Ishikawa (cell line): ENCODE data around the gene RSF1.

ENCODE experiments used
- CEBPB ChIP-seq: IDR thresholded peaks from 2 replicates; pipeline ENCODE4 v1.6.1; 2012
- CREB1 ChIP-seq: IDR thresholded peaks from 2 replicates; pipeline ENCODE4 v1.6.1; 2012; ENCODE audit warnings: low read depth
- EGR1 ChIP-seq: IDR thresholded peaks from 2 replicates; pipeline ENCODE4 v1.6.1; 2012
- EP300 ChIP-seq: IDR thresholded peaks from 2 replicates; pipeline ENCODE4 v1.6.1; 2012; ENCODE audit warnings: borderline replicate concordance
- FOXM1 ChIP-seq: IDR thresholded peaks from 2 replicates; pipeline ENCODE4 v1.6.1; 2012; ENCODE audit warnings: low read depth, borderline replicate concordance
- NFIC ChIP-seq: IDR thresholded peaks from 2 replicates; pipeline ENCODE4 v1.6.1; 2012
- RAD21 ChIP-seq: IDR thresholded peaks from 2 replicates; pipeline ENCODE4 v1.6.1; 2012; ENCODE audit warnings: low read depth
- TAF1 ChIP-seq: IDR thresholded peaks from 2 replicates; pipeline ENCODE4 v1.6.1; 2012; ENCODE audit warnings: low read depth, mild to moderate bottlenecking
- TCF12 ChIP-seq: IDR thresholded peaks from 2 replicates; pipeline ENCODE4 v1.6.1; 2012; ENCODE audit warnings: low read depth
- TEAD4 ChIP-seq: IDR thresholded peaks from 2 replicates; pipeline ENCODE4 v1.6.1; 2012
- YY1 ChIP-seq: IDR thresholded peaks from 2 replicates; pipeline ENCODE4 v1.6.1; 2012; ENCODE audit warnings: low read depth
- ZBTB7A ChIP-seq: IDR thresholded peaks from 2 replicates; pipeline ENCODE4 v1.6.1; 2012; ENCODE audit warnings: low read depth
- TF ChIP-seq, protein P1 (sequence below): IDR thresholded peaks from 2 replicates; pipeline ENCODE4 v1.6.1; 2012; ENCODE audit warnings: low read depth, mild to moderate bottlenecking
- TF ChIP-seq, protein P2 (sequence below): IDR thresholded peaks from 2 replicates; pipeline ENCODE4 v1.6.1; 2012
- TF ChIP-seq, protein P3 (sequence below): IDR thresholded peaks from 2 replicates; pipeline ENCODE4 v1.6.1; 2012

Gene RSF1

DNA sequence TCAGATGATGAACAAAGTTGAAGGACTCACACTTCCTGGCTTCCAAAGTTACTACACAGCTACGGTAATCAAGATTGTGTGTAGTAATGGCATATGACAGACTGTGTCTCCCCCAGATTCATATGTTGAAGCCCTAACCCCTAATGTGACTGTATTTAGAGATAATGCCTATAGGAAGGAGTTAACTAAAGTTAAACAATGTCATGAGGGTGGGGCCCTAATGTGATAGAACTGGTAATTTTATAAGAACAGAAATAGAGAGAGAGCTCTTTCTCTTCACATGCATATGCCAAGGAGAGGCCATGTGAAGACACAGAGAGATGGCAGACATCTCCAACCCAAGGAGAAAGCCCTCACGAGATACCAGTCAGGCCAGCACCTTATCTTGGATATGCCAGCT, 8.4 kb upstream of the RSF1 start:
- TF ChIP-seq, protein P1, sequence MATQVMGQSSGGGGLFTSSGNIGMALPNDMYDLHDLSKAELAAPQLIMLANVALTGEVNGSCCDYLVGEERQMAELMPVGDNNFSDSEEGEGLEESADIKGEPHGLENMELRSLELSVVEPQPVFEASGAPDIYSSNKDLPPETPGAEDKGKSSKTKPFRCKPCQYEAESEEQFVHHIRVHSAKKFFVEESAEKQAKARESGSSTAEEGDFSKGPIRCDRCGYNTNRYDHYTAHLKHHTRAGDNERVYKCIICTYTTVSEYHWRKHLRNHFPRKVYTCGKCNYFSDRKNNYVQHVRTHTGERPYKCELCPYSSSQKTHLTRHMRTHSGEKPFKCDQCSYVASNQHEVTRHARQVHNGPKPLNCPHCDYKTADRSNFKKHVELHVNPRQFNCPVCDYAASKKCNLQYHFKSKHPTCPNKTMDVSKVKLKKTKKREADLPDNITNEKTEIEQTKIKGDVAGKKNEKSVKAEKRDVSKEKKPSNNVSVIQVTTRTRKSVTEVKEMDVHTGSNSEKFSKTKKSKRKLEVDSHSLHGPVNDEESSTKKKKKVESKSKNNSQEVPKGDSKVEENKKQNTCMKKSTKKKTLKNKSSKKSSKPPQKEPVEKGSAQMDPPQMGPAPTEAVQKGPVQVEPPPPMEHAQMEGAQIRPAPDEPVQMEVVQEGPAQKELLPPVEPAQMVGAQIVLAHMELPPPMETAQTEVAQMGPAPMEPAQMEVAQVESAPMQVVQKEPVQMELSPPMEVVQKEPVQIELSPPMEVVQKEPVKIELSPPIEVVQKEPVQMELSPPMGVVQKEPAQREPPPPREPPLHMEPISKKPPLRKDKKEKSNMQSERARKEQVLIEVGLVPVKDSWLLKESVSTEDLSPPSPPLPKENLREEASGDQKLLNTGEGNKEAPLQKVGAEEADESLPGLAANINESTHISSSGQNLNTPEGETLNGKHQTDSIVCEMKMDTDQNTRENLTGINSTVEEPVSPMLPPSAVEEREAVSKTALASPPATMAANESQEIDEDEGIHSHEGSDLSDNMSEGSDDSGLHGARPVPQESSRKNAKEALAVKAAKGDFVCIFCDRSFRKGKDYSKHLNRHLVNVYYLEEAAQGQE = no peak
- TF ChIP-seq, protein P2, sequence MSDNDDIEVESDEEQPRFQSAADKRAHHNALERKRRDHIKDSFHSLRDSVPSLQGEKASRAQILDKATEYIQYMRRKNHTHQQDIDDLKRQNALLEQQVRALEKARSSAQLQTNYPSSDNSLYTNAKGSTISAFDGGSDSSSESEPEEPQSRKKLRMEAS = no peak
- TF ChIP-seq NFIC = no peak
- TF ChIP-seq EGR1 = no peak
- TF ChIP-seq TEAD4 = no peak
- no peak for TF ChIP-seq TAF1
- TF ChIP-seq CREB1 = no peak
- TF ChIP-seq YY1 = no peak
- TF ChIP-seq CEBPB = no peak
- TF ChIP-seq FOXM1 = no peak
- TF ChIP-seq EP300 = no peak
- TF ChIP-seq, protein P3, sequence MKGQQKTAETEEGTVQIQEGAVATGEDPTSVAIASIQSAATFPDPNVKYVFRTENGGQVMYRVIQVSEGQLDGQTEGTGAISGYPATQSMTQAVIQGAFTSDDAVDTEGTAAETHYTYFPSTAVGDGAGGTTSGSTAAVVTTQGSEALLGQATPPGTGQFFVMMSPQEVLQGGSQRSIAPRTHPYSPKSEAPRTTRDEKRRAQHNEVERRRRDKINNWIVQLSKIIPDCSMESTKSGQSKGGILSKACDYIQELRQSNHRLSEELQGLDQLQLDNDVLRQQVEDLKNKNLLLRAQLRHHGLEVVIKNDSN = no peak
- TF ChIP-seq TCF12 = no peak
- no peak for TF ChIP-seq ZBTB7A
- no peak for TF ChIP-seq RAD21

DNA sequence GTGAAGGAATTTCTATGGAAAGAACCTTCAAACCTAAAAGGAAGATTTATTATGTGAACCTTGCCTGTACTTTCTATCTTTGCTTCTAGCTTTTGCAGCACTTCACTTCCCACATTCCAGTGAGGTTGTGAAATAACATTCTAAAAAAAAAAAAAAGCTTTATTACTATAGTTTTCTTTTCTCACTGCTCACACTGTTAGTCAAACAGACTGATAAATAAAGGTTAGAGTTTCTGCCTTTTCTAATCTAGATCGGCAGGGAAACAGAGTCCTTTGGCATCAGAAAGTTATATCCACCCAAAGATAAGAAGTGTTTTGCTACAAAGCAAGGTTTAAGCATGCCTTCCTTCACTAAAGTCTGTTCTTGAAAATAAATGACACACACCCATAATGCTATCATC, 3.3 kb upstream of the RSF1 start:
- TF ChIP-seq RAD21 = no peak
- no peak for TF ChIP-seq EP300
- TF ChIP-seq, protein P2 = no peak
- TF ChIP-seq, protein P1 = no peak
- no peak for TF ChIP-seq ZBTB7A
- TF ChIP-seq CREB1 = no peak
- no peak for TF ChIP-seq EGR1
- TF ChIP-seq CEBPB = no peak
- TF ChIP-seq FOXM1 = no peak
- TF ChIP-seq, protein P3 = no peak
- TF ChIP-seq TEAD4 = no peak
- no peak for TF ChIP-seq TAF1
- TF ChIP-seq NFIC = no peak

DNA sequence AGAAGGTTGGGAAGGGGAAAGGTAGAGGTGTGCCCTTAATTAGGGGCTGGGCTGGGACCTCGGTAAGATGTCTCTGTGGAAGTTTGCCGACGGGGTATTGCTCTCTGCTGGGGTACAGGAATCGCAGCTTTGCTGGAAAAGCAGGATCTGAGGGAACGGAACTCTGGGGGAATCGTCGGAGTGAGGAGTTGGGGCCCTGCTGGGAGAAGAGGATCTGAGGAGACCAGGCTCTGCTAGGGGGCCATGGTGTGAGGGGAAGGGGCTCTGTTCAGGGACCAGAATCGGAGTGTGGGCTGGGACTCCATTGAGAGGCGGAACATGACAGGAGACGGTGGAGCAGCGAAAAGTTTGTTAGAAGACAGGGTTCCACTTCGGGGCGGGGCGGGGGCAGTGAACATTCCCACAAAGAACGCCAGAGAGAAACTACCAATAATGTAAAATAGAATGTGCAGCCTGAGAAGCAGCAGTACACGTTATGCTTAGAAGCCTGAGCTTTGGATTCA, 878 bp upstream of the RSF1 start:
- TF ChIP-seq, protein P1 = no peak
- TF ChIP-seq EGR1 (no peak), FOXM1 (no peak), TAF1 (no peak), RAD21 (no peak), CEBPB (no peak), ZBTB7A (no peak), EP300 (no peak), CREB1 (no peak), YY1 (no peak), TEAD4 (no peak), TCF12 (no peak), NFIC (no peak)
- TF ChIP-seq, protein P2 = no peak
- TF ChIP-seq, protein P3 = no peak
